Stimulated activated CD4-positive, alpha-beta T cell treated with anti-CD3 and anti-CD28 coated beads, Interleukin-4, amount 100 ng/mL, for 1 hour (primary cell): ENCODE results near the gene MRPS12.
"Not testable (repeated sequence)": the region's sequence is repeated elsewhere in the genome, so short reads cannot be mapped to it uniquely, and the experiment has no call there.

Source experiments
- DNase-seq: peaks from one replicate; pipeline ENCODE4 v3.0.0-alpha.2; 2020

Gene MRPS12

GRCh38 chr19:38912600-38913514, 17.9 kb upstream of the MRPS12 start:
- no peak for DNase-seq

GRCh38 chr19:38913958-38914357, 16.8 kb upstream of the MRPS12 start:
- DNase-seq: no peak

GRCh38 chr19:38915329-38916321, 15.1 kb upstream of the MRPS12 start:
- DNase-seq: no peak

- no peak for DNase-seq
Observed at GRCh38 chr19:38917516-38917915, 13.2 kb upstream of the MRPS12 start.

GRCh38 chr19:38917921-38918491, 12.7 kb upstream of the MRPS12 start:
- no peak for DNase-seq

- no peak for DNase-seq
Observed at GRCh38 chr19:38918526-38918925, 12.2 kb upstream of the MRPS12 start.

GRCh38 chr19:38919837-38920601, 10.7 kb upstream of the MRPS12 start:
- no peak for DNase-seq

- no peak for DNase-seq
Observed at GRCh38 chr19:38920602-38921419, 9.9 kb upstream of the MRPS12 start.

GRCh38 chr19:38921420-38922274, 9.1 kb upstream of the MRPS12 start:
- no peak for DNase-seq

- DNase-seq: no peak
Observed at GRCh38 chr19:38922482-38922881, 8.3 kb upstream of the MRPS12 start.

GRCh38 chr19:38924388-38924787, 6.4 kb upstream of the MRPS12 start:
- DNase-seq: no peak

GRCh38 chr19:38928391-38929001, 2.2 kb upstream of the MRPS12 start:
- no peak for DNase-seq

- DNase-seq: peak; percentile 89
Observed at GRCh38 chr19:38929929-38930775, 592 bp upstream of the MRPS12 start, which contains the start of gene SARS2. Gene SARS2 (minus strand): TSS chr19:38930763. CDS start chr19:38930736, 27 bp downstream.

- DNase-seq: no peak
Observed at GRCh38 chr19:38931521-38931793, 713 bp downstream of the MRPS12 start.

GRCh38 chr19:38932425-38933179, 1.9 kb downstream of the MRPS12 start:
- DNase-seq: peak; percentile 21

GRCh38 chr19:38933544-38933943, 2.8 kb downstream of the MRPS12 start:
- DNase-seq: no peak

GRCh38 chr19:38939957-38940356, 9.2 kb downstream of the MRPS12 start:
- DNase-seq: no peak

GRCh38 chr19:38941466-38941865, 10.7 kb downstream of the MRPS12 start:
- not testable (repeated sequence) for DNase-seq
